Fibroblast of mammary gland (primary cell): ENCODE data around the gene GTF3C1.

Experiments
- DNase-seq: peaks from one replicate; pipeline ENCODE4 v3.0.0-alpha.2; 2010; ENCODE audit warnings: low read depth
- H3K4me3 ChIP-seq: 2 replicates; pipeline ENCODE4 v1.5.1; 2011; ENCODE audit warnings: low read depth, mild to moderate bottlenecking, low read length, moderate library complexity; ENCODE audit not compliant: control insufficient read depth
- TF ChIP-seq, protein P1 (sequence below): conservative IDR thresholded peaks from 2 replicates; pipeline ENCODE4 v1.5.1; 2011; ENCODE audit warnings: low read depth, low read length, inconsistent platforms; ENCODE audit not compliant: control insufficient read depth, insufficient read depth

GTF3C1 gene

DNA sequence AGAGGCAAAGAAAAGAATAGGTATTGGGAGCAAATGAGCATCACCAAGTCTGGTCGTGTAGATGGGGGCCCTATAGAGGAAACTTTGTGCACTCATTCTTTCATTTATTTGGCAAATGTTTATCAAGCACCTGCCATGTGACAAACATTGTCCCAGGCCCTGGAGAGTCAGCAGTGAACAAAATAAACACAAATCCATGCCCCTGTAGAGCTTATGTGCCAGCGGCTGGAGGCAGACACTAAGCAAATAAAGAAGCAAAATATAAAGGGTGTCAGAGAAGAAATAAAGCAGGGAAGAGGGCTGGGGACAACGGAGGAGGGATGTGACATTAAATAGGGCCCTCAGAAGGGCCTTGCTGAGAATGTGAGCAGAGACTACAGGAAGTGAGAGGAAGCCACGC lies 45.8 kb upstream of the GTF3C1 start:
- TF ChIP-seq, protein P1, sequence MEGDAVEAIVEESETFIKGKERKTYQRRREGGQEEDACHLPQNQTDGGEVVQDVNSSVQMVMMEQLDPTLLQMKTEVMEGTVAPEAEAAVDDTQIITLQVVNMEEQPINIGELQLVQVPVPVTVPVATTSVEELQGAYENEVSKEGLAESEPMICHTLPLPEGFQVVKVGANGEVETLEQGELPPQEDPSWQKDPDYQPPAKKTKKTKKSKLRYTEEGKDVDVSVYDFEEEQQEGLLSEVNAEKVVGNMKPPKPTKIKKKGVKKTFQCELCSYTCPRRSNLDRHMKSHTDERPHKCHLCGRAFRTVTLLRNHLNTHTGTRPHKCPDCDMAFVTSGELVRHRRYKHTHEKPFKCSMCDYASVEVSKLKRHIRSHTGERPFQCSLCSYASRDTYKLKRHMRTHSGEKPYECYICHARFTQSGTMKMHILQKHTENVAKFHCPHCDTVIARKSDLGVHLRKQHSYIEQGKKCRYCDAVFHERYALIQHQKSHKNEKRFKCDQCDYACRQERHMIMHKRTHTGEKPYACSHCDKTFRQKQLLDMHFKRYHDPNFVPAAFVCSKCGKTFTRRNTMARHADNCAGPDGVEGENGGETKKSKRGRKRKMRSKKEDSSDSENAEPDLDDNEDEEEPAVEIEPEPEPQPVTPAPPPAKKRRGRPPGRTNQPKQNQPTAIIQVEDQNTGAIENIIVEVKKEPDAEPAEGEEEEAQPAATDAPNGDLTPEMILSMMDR: no peak
- DNase-seq: no peak
- H3K4me3 ChIP-seq: no peak overlapping the region

DNA sequence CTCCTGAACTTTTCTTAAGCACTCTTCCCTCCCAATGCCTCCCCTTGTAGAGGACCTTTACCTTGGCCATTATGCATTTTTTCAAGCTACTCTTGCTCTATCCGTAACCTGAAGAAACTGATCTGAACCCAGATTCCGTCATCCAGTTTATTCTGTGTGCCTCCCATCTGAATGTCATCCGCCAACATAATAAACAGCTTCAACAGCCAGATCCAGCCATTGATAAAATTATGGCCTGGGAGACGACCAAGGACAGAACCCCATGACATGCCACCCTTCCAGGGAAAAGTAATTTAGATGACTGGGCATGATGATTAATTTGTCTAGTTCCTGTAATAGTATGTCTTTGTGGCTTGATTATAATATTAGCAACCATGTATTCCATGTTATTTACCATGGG lies 42.1 kb upstream of the GTF3C1 start:
- TF ChIP-seq, protein P1: no peak
- DNase-seq: no peak
- H3K4me3 ChIP-seq: no peak overlapping the region

DNA sequence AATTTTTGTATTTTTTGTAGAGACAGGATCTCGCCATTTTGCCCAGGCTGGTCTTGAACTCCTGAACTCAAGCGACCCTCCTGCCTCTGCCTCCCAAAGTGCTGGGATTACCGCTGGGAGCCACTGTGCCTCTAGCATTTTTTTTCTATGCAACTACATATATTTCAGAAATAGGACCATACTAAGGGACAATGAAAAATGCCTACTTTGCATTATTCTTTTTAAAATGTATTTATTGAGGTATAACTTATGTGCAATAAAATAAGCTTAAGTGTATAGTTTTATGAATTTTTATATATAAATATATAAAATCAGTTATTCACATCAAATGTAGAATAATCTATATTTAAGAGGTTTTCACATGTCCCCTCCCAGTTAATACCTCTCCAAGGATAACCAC lies 38.3 kb upstream of the GTF3C1 start:
- no peak overlapping the region for H3K4me3 ChIP-seq
- DNase-seq: no peak
- TF ChIP-seq, protein P1: no peak

DNA sequence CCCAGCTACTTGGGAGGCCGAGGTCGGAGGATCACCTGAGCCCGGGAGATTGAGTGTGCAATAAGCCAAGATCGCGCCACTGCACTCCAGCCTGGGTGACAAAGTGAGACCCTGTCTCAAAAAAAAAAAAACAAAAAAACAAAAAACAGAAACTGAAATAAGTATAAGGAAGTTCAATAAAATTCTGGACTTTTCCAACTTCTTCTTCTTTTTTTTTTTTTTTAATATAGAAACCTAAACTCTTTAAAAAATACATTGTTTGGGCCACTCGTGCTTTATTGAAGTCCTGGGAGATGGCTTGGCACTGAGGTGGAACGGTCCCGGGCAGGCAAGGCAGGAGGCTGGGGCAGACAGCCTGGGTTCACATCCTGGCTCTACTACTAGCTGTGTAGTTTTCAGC lies 37.0 kb upstream of the GTF3C1 start:
- DNase-seq: no peak
- TF ChIP-seq, protein P1: no peak
- H3K4me3 ChIP-seq: no peak overlapping the region

DNA sequence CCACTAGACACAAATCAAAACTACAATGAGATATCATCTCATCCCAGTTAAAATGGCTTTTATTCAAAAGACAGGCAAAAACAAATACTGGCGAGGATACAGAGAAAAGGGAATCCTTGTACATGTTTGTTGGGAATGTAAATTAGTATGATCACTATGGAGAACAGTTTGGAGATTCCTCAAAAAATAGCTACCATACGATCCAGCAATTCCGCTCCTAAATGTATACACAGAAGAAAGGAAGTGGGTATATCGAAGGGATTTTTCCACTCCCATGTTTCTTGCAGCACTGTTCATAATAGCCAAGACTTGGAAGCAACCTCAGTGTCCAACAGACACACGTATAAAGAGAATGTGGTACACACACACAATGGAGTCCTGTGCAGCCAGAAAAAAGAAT lies 35.5 kb upstream of the GTF3C1 start:
- TF ChIP-seq, protein P1: no peak
- H3K4me3 ChIP-seq: no peak overlapping the region
- DNase-seq: no peak

DNA sequence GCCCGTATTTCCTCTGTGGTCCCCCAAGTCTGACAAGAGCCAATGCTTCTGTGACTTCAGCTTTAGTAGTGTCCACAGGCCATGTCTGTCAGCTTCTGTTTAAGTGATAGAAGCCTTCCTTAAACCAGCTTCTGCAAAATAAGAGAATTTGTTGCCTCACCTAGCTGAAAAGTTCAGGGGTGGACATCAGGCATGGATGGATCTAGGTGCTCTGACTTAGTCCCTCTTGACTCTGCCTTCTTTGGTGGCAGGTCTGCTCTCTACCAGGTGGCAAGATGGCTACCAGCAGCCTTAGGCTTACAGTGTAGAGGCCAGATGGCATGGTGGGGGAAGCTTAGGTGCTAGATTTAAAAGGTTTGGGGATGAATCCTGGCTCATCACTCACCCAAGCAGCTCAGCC lies 33.9 kb upstream of the GTF3C1 start:
- TF ChIP-seq, protein P1: no peak
- no peak overlapping the region for H3K4me3 ChIP-seq
- DNase-seq: no peak

DNA sequence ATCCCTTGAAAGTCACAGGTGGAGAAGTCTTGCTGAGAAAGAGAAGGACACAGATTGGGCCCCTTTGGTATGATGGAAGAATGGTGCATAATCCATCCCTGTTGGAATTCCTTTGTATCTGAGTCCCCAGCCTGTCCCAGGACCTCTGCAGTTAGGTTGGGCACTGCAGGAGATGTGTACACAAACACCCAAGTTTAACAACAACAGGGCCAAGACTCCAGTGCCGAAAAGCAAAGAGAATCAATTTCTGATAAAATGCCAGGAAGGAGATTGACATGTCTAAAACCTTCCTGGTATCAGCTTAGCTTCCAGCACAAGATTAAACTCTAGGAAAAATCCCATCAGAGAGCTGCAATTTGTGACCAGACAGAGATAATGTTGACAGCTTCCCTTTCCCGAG lies 33.2 kb upstream of the GTF3C1 start:
- no peak overlapping the region for H3K4me3 ChIP-seq
- TF ChIP-seq, protein P1: no peak
- no peak for DNase-seq
